ENCODE results near the gene TSPAN16. TPM values are rescaled to one million over a fixed set of nuclear protein-coding genes. Genes with fewer than 3 reads are reported as not detected.

The TSPAN16 gene
- total RNA-seq, 5 donors from 2014 or later (not counting 1 experiment from before 2014, with no cell fraction given): not detected

GRCh38 chr19:11251650-11252314, 44.2 kb upstream of the TSPAN16 start:
- DNase-seq (no peak), ATAC-seq (replicated peaks in 1 of 4) (no peak)
- Mint-ChIP-seq H3K9me3 (no peaks in the 10 kb centered on the region), H3K4me3 (no peak overlapping the region), H3K27me3 (peaks cover 0 to 3% of the 10 kb centered on the region in 2 donors), H3K27ac (no peak overlapping the region), H3K36me3 (no peaks in the 10 kb centered on the region), H3K4me1 (no peaks in the 10 kb centered on the region)
- ChIA-PET CTCF (no interaction called here), POLR2A (no interaction called here)
- WGBS (ENCODE audit: insufficient coverage): 67% methylated on average over 3 of the region's 11 CpGs
- Histone ChIP-seq H3K36me3 (ENCODE audit: control insufficient read depth in 2 of 2, extremely low read depth in 1 of 2, insufficient read depth in 1 of 2, low read length in 1 of 2) (no peaks in the 10 kb centered on the region), H3K4me3 (ENCODE audit: control insufficient read depth in 1 of 2, extremely low read depth in 1 of 2, low read length in 1 of 2) (no peak overlapping the region), H3K27me3 (replicated peaks in 1 of 2; ENCODE audit: control insufficient read depth in 2 of 2, extremely low read depth in 1 of 2, insufficient read depth in 2 of 2, low read length in 1 of 2) (peaks cover 0 to 26% of the 10 kb centered on the region in 2 experiments), H3K27ac (ENCODE audit: low read length) (no peak overlapping the region), H3K9me3 (no peaks in the 10 kb centered on the region), H3K4me1 (ENCODE audit: control insufficient read depth in 1 of 2, extremely low read depth in 1 of 2, insufficient read depth in 2 of 2, low read length in 2 of 2) (no peaks in the 10 kb centered on the region)

- 90% methylated on average over 12 of the region's 19 CpGs for WGBS (ENCODE audit: insufficient coverage)
- H3K36me3 ChIP-seq (ENCODE audit: control insufficient read depth in 2 of 2, extremely low read depth in 1 of 2, insufficient read depth in 1 of 2, low read length in 1 of 2): no peaks in the 10 kb centered on the region
- Mint-ChIP-seq H3K9me3 (no peaks in the 10 kb centered on the region), H3K4me1 (no peaks in the 10 kb centered on the region), H3K27ac (no peak overlapping the region), H3K27me3 (no peaks in the 10 kb centered on the region), H3K36me3 (no peaks in the 10 kb centered on the region), H3K4me3 (no peak overlapping the region)
- no peaks in the 10 kb centered on the region for H3K9me3 ChIP-seq
- no peaks in the 10 kb centered on the region for H3K4me1 ChIP-seq (ENCODE audit: control insufficient read depth in 1 of 2, extremely low read depth in 1 of 2, insufficient read depth in 2 of 2, low read length in 2 of 2)
- H3K4me3 ChIP-seq (ENCODE audit: control insufficient read depth in 1 of 2, extremely low read depth in 1 of 2, low read length in 1 of 2): no peak overlapping the region
- peaks cover under 1 to 16% of the 10 kb centered on the region in 2 experiments for H3K27me3 ChIP-seq (replicated peaks in 1 of 2; ENCODE audit: control insufficient read depth in 2 of 2, extremely low read depth in 1 of 2, insufficient read depth in 2 of 2, low read length in 1 of 2)
- ChIA-PET CTCF (no interaction called here), POLR2A (no interaction called here)
- ATAC-seq (replicated peaks in 1 of 4) (no peak), DNase-seq (no peak)
- H3K27ac ChIP-seq (ENCODE audit: low read length): no peak overlapping the region
These were observed 43.1 kb upstream of the TSPAN16 start for GRCh38 chr19:11252665-11253355.

- CTCF ChIA-PET: interaction anchor here in 1 of 2 donors (0.7 kb wide), 1 partner anchor 8 kb away, joined by 4 read pairs; no protein-coding TSS in a partner anchor
- H3K27me3 Mint-ChIP-seq: no peaks in the 10 kb centered on the region
- 72% methylated on average over 5 of the region's 5 CpGs for WGBS (ENCODE audit: insufficient coverage)
These were observed 41.3 kb upstream of the TSPAN16 start for GRCh38 chr19:11254666-11255065.

GRCh38 chr19:11256189-11256588, 39.8 kb upstream of the TSPAN16 start:
- Mint-ChIP-seq H3K36me3 (no peaks in the 10 kb centered on the region), H3K27ac (no peak overlapping the region), H3K4me1 (peaks cover 0 to 3% (median 0%) of the 10 kb centered on the region in 3 donors), H3K4me3 (no peak overlapping the region), H3K9me3 (no peaks in the 10 kb centered on the region), H3K27me3 (peaks cover 3 to 9% of the 10 kb centered on the region in 2 donors)
- POLR2A ChIA-PET: no interaction called here
- CTCF ChIA-PET: interaction anchor here in 1 of 2 donors (0.7 kb wide), 1 partner anchor 119 kb away, joined by 3 read pairs; no protein-coding TSS in a partner anchor
- DNase-seq (no peak), ATAC-seq (replicated peaks in 1 of 4) (no peak)
- Histone ChIP-seq H3K9me3 (no peaks in the 10 kb centered on the region), H3K4me1 (ENCODE audit: control insufficient read depth in 1 of 2, extremely low read depth in 1 of 2, insufficient read depth in 2 of 2, low read length in 2 of 2) (no peaks in the 10 kb centered on the region), H3K27ac (ENCODE audit: low read length) (no peak overlapping the region), H3K4me3 (ENCODE audit: control insufficient read depth in 1 of 2, extremely low read depth in 1 of 2, low read length in 1 of 2) (no peak overlapping the region), H3K36me3 (ENCODE audit: control insufficient read depth in 2 of 2, extremely low read depth in 1 of 2, insufficient read depth in 1 of 2, low read length in 1 of 2) (no peaks in the 10 kb centered on the region), H3K27me3 (replicated peaks in 1 of 2; ENCODE audit: control insufficient read depth in 2 of 2, extremely low read depth in 1 of 2, insufficient read depth in 2 of 2, low read length in 1 of 2) (peaks cover 2 to 23% of the 10 kb centered on the region in 2 experiments)
- 19% methylated on average over 7 of the region's 7 CpGs for WGBS (ENCODE audit: insufficient coverage)

More at GRCh38 chr19:11254666-11255065, 41.3 kb upstream of the TSPAN16 start:
- no peak overlapping the region for H3K4me3 ChIP-seq (ENCODE audit: control insufficient read depth in 1 of 2, extremely low read depth in 1 of 2, low read length in 1 of 2)
- H3K27me3 ChIP-seq (replicated peaks in 1 of 2; ENCODE audit: control insufficient read depth in 2 of 2, extremely low read depth in 1 of 2, insufficient read depth in 2 of 2, low read length in 1 of 2): peaks cover 2 to 14% of the 10 kb centered on the region in 2 experiments
- H3K4me1 Mint-ChIP-seq: no peaks in the 10 kb centered on the region
- H3K36me3 ChIP-seq (ENCODE audit: control insufficient read depth in 2 of 2, extremely low read depth in 1 of 2, insufficient read depth in 1 of 2, low read length in 1 of 2): no peaks in the 10 kb centered on the region
- H3K36me3 Mint-ChIP-seq: no peaks in the 10 kb centered on the region
- ATAC-seq (replicated peaks in 1 of 4): no peak
- H3K4me1 ChIP-seq (ENCODE audit: control insufficient read depth in 1 of 2, extremely low read depth in 1 of 2, insufficient read depth in 2 of 2, low read length in 2 of 2): no peaks in the 10 kb centered on the region
- POLR2A ChIA-PET: interaction anchor here in 1 of 2 donors (0.6 kb wide), 1 partner anchor 78 kb away, joined by 3 read pairs; no protein-coding TSS in a partner anchor
- H3K9me3 ChIP-seq: no peaks in the 10 kb centered on the region
- no peak overlapping the region for H3K27ac Mint-ChIP-seq
- H3K9me3 Mint-ChIP-seq: no peaks in the 10 kb centered on the region
- no peak overlapping the region for H3K4me3 Mint-ChIP-seq
- no peak for DNase-seq
- no peak overlapping the region for H3K27ac ChIP-seq (ENCODE audit: low read length)

DNA sequence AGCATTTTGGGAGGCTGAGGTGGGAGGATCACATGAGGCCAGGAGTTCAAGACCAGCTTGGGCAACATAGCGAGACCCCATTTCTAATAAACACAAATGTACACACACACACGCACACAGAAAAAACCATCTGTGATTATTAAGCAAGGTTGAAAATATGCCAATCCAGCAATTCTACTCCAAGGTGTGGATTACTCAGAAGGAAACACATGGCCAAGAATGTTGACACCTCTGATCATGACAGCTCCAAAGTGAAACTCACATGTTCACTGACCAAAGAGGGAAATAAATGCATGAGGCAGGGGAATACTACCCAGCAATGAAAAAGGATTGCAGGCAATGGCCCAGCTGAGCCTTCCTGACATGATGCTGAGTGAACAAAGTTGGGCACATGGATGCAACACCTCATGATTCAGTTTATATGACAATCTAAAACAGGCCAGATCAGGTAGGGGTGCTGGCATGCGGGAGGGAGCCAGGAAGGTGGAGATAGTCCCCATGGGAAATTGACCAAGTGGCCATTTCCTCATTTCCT, 38.0 kb upstream of the TSPAN16 start:
- no peak overlapping the region for H3K27ac ChIP-seq (ENCODE audit: low read length)
- H3K36me3 ChIP-seq (ENCODE audit: control insufficient read depth in 2 of 2, extremely low read depth in 1 of 2, insufficient read depth in 1 of 2, low read length in 1 of 2): no peaks in the 10 kb centered on the region
- Mint-ChIP-seq H3K36me3 (no peaks in the 10 kb centered on the region), H3K4me3 (no peak overlapping the region), H3K4me1 (peaks cover 0 to 4% (median 0%) of the 10 kb centered on the region in 3 donors), H3K27ac (no peak overlapping the region), H3K27me3 (peaks cover 3 to 17% of the 10 kb centered on the region in 2 donors), H3K9me3 (no peaks in the 10 kb centered on the region)
- H3K4me1 ChIP-seq (ENCODE audit: control insufficient read depth in 1 of 2, extremely low read depth in 1 of 2, insufficient read depth in 2 of 2, low read length in 2 of 2): peaks cover 0 to 10% of the 10 kb centered on the region in 2 experiments
- WGBS (ENCODE audit: insufficient coverage): 100% methylated on average over 1 of the region's 3 CpGs
- ChIA-PET POLR2A (no interaction called here), CTCF (interaction anchor here in 1 of 2 donors (0.7 kb wide), 1 partner anchor 350 kb away, joined by 4 read pairs; no protein-coding TSS in a partner anchor)
- ATAC-seq (replicated peaks in 1 of 4) (no peak), DNase-seq (no peak)
- no peak overlapping the region for H3K4me3 ChIP-seq (ENCODE audit: control insufficient read depth in 1 of 2, extremely low read depth in 1 of 2, low read length in 1 of 2)
- H3K9me3 ChIP-seq: no peaks in the 10 kb centered on the region
- H3K27me3 ChIP-seq (replicated peaks in 1 of 2; ENCODE audit: control insufficient read depth in 2 of 2, extremely low read depth in 1 of 2, insufficient read depth in 2 of 2, low read length in 1 of 2): peaks cover 2 to 27% of the 10 kb centered on the region in 2 experiments

GRCh38 chr19:11260996-11261395, 35.0 kb upstream of the TSPAN16 start:
- Histone ChIP-seq H3K27ac (ENCODE audit: low read length) (no peak overlapping the region), H3K4me3 (ENCODE audit: control insufficient read depth in 1 of 2, extremely low read depth in 1 of 2, low read length in 1 of 2) (no peak overlapping the region), H3K9me3 (no peaks in the 10 kb centered on the region), H3K27me3 (replicated peaks in 1 of 2; ENCODE audit: control insufficient read depth in 2 of 2, extremely low read depth in 1 of 2, insufficient read depth in 2 of 2, low read length in 1 of 2) (peaks cover 7 to 58% of the 10 kb centered on the region in 2 experiments), H3K4me1 (ENCODE audit: control insufficient read depth in 1 of 2, extremely low read depth in 1 of 2, insufficient read depth in 2 of 2, low read length in 2 of 2) (peaks cover 0 to 13% of the 10 kb centered on the region in 2 experiments), H3K36me3 (ENCODE audit: control insufficient read depth in 2 of 2, extremely low read depth in 1 of 2, insufficient read depth in 1 of 2, low read length in 1 of 2) (no peaks in the 10 kb centered on the region)
- POLR2A ChIA-PET: no interaction called here
- H3K27me3 Mint-ChIP-seq: peaks cover 19 to 47% of the 10 kb centered on the region in 2 donors
- DNase-seq (no peak), ATAC-seq (replicated peaks in 1 of 4) (no peak)
- H3K9me3 Mint-ChIP-seq: no peaks in the 10 kb centered on the region
- H3K27ac Mint-ChIP-seq: no peak overlapping the region
- H3K4me1 Mint-ChIP-seq: peaks cover 0 to 8% (median 1%) of the 10 kb centered on the region in 3 donors
- H3K36me3 Mint-ChIP-seq: no peaks in the 10 kb centered on the region
- 91% methylated on average over 5 of the region's 5 CpGs for WGBS (ENCODE audit: insufficient coverage)
- CTCF ChIA-PET: interaction anchor here in 1 of 2 donors (0.7 kb wide), 1 partner anchor 63 kb away, joined by 3 read pairs; no protein-coding TSS in a partner anchor
- peak overlapping the region; percentile 47 to 69 (median 56) for H3K4me3 Mint-ChIP-seq

Data from T-cell (primary cell).